Panc1 (cell line): ENCODE data around the gene PLEKHA1. TPM values are rescaled to one million over a fixed set of nuclear protein-coding genes. Genes with fewer than 3 reads are reported as not detected.

Source experiments
- ATAC-seq: fragments of 200-7000 bp; cut with Tn5 transposase; 2 replicates; pipeline ENCODE4 v1.9.1; 2020; ENCODE audit warnings: mild to moderate bottlenecking, moderate library complexity
- BruUV-seq: library from RNA; stranded (reverse); fragments of 400-500 nt; replicated peaks from 2 replicates; lab custom pipeline; 2021; lab: Mats Ljungman, UMichigan
- CTCF ChIA-PET: fragments of 300-600 bp; sonication (Branson Sonifier 250); formaldehyde crosslinking; loops from one replicate; lab custom pipeline; 2022; ENCODE audit warnings: antibody characterized with exemption; lab: Charles Lee
- POLR2A ChIA-PET: fragments of 300-600 bp; sonication (Branson Sonifier 250); formaldehyde crosslinking; loops from one replicate; lab custom pipeline; 2022; ENCODE audit warnings: antibody characterized with exemption; lab: Charles Lee
- DNase-seq: peaks from one replicate; pipeline ENCODE4 v3.0.0-alpha.2; 2010; ENCODE audit warnings: low read depth, low spot score
- H3K27ac ChIP-seq: 2 replicates; pipeline ENCODE4 v1.5.1; 2011; ENCODE audit warnings: mild to moderate bottlenecking, low read length, inconsistent platforms
- H3K27me3 ChIP-seq: fragments of 200-500 bp; sonication (Bioruptor generic); 2 replicates; pipeline ENCODE4 v1.6.0; 2014; ENCODE audit warnings: low read length, inconsistent platforms; ENCODE audit not compliant: control insufficient read depth, insufficient read depth
- H3K36me3 ChIP-seq: fragments of 200-500 bp; sonication (Bioruptor generic); 2 replicates; pipeline ENCODE4 v1.5.1; 2014; ENCODE audit warnings: inconsistent platforms, mild to moderate bottlenecking, low read length, moderate library complexity; ENCODE audit not compliant: control insufficient read depth, insufficient read depth
- H3K4me1 ChIP-seq: 2 replicates; pipeline ENCODE4 v1.5.1; 2011; ENCODE audit warnings: inconsistent platforms, mild to moderate bottlenecking, low read length, moderate library complexity; ENCODE audit not compliant: control insufficient read depth, insufficient read depth
- H3K4me3 ChIP-seq, 2 experiments: 2 replicates each; pipeline ENCODE4 v1.5.1; 2011 to 2012; ENCODE audit warnings: low read depth in 2 of 2, low read length in 2 of 2, mild to moderate bottlenecking in 2 of 2, inconsistent platforms in 1 of 2, moderate library complexity in 1 of 2
- H3K9me3 ChIP-seq: fragments of 200-500 bp; sonication (Bioruptor generic); 2 replicates; pipeline ENCODE4 v1.5.1; 2014; ENCODE audit warnings: low read depth, mild to moderate bottlenecking, inconsistent platforms, low read length, moderate library complexity; ENCODE audit not compliant: control insufficient read depth, insufficient read depth
- CTCF ChIP-seq: fragments of 450-650 bp; IDR thresholded peaks from 2 replicates; pipeline ENCODE4 v1.5.1; 2017; ENCODE audit warnings: mild to moderate bottlenecking
- POLR2AphosphoS5 ChIP-seq: IDR thresholded peaks from 2 replicates; pipeline ENCODE4 v1.6.1; 2012; ENCODE audit warnings: mild to moderate bottlenecking, low read depth, low read length, moderate library complexity
- REST ChIP-seq, 2 experiments: IDR thresholded peaks; 2 replicates each; pipeline ENCODE4 v1.6.1; 2011 to 2012; ENCODE audit warnings: low read depth in 2 of 2, control low read depth in 1 of 2, low read length in 1 of 2, mild to moderate bottlenecking in 1 of 2, moderate library complexity in 1 of 2; ENCODE audit not compliant: insufficient read depth in 1 of 2
- SIN3A ChIP-seq: IDR thresholded peaks from 2 replicates; pipeline ENCODE4 v1.6.1; 2012; ENCODE audit warnings: low read depth, mild to moderate bottlenecking, low read length, moderate library complexity, borderline replicate concordance; ENCODE audit not compliant: insufficient read depth
- TCF7L2 ChIP-seq: IDR thresholded peaks from 2 replicates; pipeline ENCODE4 v1.6.1; 2011; ENCODE audit warnings: mild to moderate bottlenecking, low read depth, low read length, inconsistent platforms
- in situ Hi-C: cut with HindIII; loops from 2 replicates; pipeline ENCODE4 v1.10.0; 2016; ENCODE audit warnings: low sequenced_read_pairs, low pct_unique_long_range_greater_than_20kb
- intact Hi-C: fragments of 100-400 bp; cut with micrococcal nuclease; formaldehyde crosslinking; loops from one replicate; pipeline ENCODE4 v1.10.0; 2022; ENCODE audit not compliant: unreplicated experiment
- total RNA-seq: library from RNA; stranded (reverse); gene quantifications from one replicate; pipeline ENCODE4 v1.2.1, GENCODE V29; 2021; ENCODE audit not compliant: unreplicated experiment

PLEKHA1 gene
- total RNA-seq, 1 experiment from 2014 or later: 95.5 TPM

GRCh38 chr10:122445469-122445868 is 71.0 kb downstream of the PLEKHA1 start:
- TF ChIP-seq REST (IDR thresholded peaks at IDR 0.05; ENCODE audit: insufficient read depth in 1 of 2, low read depth in 2 of 2, low read length in 1 of 2) (no peak), POLR2AphosphoS5 (no peak), TCF7L2 (no peak), CTCF (no peak), SIN3A (no peak)
- CTCF ChIA-PET: no interaction called here
- H3K36me3 ChIP-seq: no peaks in the 10 kb centered on the region
- intact Hi-C loops (no loop called here), in situ Hi-C loops (no loop called here)
- DNase-seq: no peak
- H3K9me3 ChIP-seq: no peaks in the 10 kb centered on the region
- POLR2A ChIA-PET: no interaction called here
- ATAC-seq: no peak
- no peaks in the 10 kb centered on the region for H3K27me3 ChIP-seq
- peaks cover 7% of the 10 kb centered on the region; the same call in 1 of the 2 replicates for H3K4me1 ChIP-seq
- BruUV-seq: no TSS peak
- no peak overlapping the region for H3K4me3 ChIP-seq
- no peak overlapping the region for H3K27ac ChIP-seq

- Histone ChIP-seq H3K9me3 (no peaks in the 10 kb centered on the region), H3K4me3 (no peak overlapping the region), H3K27ac (no peak overlapping the region), H3K27me3 (no peaks in the 10 kb centered on the region), H3K36me3 (no peaks in the 10 kb centered on the region), H3K4me1 (peaks cover 7% of the 10 kb centered on the region; the same call in 1 of the 2 replicates)
- BruUV-seq: no TSS peak
- ChIA-PET CTCF (interaction anchor here (0.7 kb wide), 1 partner anchor 161 kb away, joined by 5 read pairs; no protein-coding TSS in a partner anchor), POLR2A (interaction anchor here (0.5 kb wide), 1 partner anchor 340 kb away, joined by 4 read pairs; no protein-coding TSS in a partner anchor)
- intact Hi-C loops (no loop called here), in situ Hi-C loops (no loop called here)
- no peak for DNase-seq
- ATAC-seq: no peak
- no peak for TF ChIP-seq TCF7L2
- TF ChIP-seq REST (IDR thresholded peaks at IDR 0.05; ENCODE audit: insufficient read depth in 1 of 2, low read depth in 2 of 2, low read length in 1 of 2): no peak
- no peak for TF ChIP-seq CTCF
- no peak for TF ChIP-seq SIN3A
- no peak for TF ChIP-seq POLR2AphosphoS5
Observed at GRCh38 chr10:122445904-122446303, 71.4 kb downstream of the PLEKHA1 start.
